NB4 (cell line): ENCODE results near the gene BOC.
A peak's percentile ranks its signal among the peaks of the same experiment; 100 is the strongest.

Experiments used
- CTCF ChIP-seq: IDR thresholded peaks from one replicate; pipeline ENCODE4 v1.5.1; 2012; ENCODE audit warnings: low read depth, low read length
- POLR2A ChIP-seq: IDR thresholded peaks from 2 replicates; pipeline ENCODE4 v1.6.1; 2011; ENCODE audit warnings: mild to moderate bottlenecking; ENCODE audit not compliant: insufficient read length; ENCODE audit errors: extremely low read depth

GRCh38 chr3:113287803-113288648 lies 76.7 kb downstream of the BOC start:
- TF ChIP-seq CTCF = peak; percentile 96
- TF ChIP-seq POLR2A = no peak
